GM19023 (cell line): ENCODE results near the gene PNMT.

Source experiments
- ATAC-seq: cut with Tn5 transposase; IDR thresholded peaks from one replicate; pipeline ENCODE4 v1.9.1; 2021; ENCODE audit warnings: mild to moderate bottlenecking, moderate library complexity; ENCODE audit not compliant: unreplicated experiment

Gene PNMT

DNA sequence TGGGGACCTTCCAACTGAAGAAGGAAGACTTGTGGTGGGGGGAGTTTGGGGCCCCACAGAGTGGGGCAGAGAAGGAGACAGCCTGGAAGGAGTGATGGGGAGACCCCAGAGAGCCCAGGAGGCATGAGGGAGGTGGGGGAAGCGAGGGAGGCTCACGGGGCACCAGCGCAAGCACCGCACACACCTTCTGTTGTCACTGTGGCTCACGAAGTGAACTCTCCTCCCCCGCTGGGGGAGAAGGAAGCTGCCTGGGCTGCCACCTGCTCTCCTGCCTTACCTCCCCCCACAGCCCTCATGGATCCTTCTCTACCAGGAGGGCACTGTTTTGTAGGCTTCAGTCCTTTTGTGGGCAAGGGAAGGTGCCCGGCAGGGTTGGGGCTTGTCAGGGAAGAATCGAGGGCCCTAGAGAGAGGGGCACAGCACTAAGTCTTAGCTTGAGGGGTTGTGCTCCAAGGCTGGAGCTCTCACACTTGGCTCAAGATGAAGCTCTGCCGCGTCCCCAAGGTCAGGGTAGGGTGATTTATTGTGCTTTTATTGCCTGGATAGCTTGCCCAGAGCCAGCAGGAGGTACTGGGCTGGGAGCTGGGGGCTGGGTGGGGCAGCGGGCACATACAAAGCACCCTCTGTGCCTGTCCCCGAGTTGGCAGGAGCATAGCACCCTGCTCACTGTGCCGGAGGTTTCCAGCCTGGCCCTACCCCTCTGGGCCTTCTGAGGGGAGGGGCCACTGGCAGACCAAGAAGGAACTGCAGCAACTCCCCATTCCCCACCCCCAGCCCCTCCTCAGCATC is 35.9 kb upstream of the PNMT start:
- no peak for ATAC-seq

GRCh38 chr17:39633570-39634183 is 34.6 kb upstream of the PNMT start:
- ATAC-seq = no peak

DNA sequence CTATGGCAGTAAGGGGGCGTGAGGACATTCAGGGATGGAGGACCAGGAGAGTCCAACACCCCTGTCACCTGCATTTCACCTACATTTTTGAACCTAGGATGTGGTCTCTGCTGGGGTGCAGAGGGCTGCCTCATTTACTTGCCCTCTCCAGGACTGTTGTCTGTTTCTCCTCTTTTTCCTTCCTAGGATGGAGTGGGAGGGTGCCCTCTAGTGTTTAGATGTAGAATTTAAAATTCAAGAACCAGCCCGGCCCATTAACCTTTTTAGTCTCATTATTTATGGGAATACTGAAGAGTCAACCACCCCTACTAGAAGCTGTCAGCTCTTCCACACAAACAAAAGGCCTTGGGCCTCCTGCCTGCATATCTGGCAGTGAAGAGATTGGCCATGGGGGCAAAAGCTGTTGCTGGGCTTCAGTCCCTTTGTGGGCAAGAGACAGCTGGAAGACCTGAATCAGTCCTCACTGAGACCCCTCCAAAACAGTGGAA is 33.8 kb upstream of the PNMT start:
- no peak for ATAC-seq

GRCh38 chr17:39635614-39636176 is 32.6 kb upstream of the PNMT start:
- no peak for ATAC-seq

GRCh38 chr17:39636587-39636926 is 31.7 kb upstream of the PNMT start:
- ATAC-seq = no peak

GRCh38 chr17:39636927-39637736 is 31.1 kb upstream of the PNMT start, which contains the start of gene STARD3:
STARD3 (plus strand) TSS chr17:39637144; CDS start chr17:39653532, 16,388 bp downstream.
- ATAC-seq = peak; percentile 80

- ATAC-seq = no peak
Measured at GRCh38 chr17:39638317-39638716, 29.9 kb upstream of the PNMT start.

- no peak for ATAC-seq
Measured at GRCh38 chr17:39639043-39639442, 29.2 kb upstream of the PNMT start.

- ATAC-seq = no peak
Measured at GRCh38 chr17:39639566-39640458, 28.4 kb upstream of the PNMT start.

- no peak for ATAC-seq
Measured at GRCh38 chr17:39640591-39641031, 27.6 kb upstream of the PNMT start.

- ATAC-seq = no peak
Measured at GRCh38 chr17:39641097-39641496, 27.2 kb upstream of the PNMT start.

GRCh38 chr17:39641883-39642282 is 26.4 kb upstream of the PNMT start:
- ATAC-seq = no peak

GRCh38 chr17:39642291-39643074 is 25.8 kb upstream of the PNMT start:
- ATAC-seq = no peak

DNA sequence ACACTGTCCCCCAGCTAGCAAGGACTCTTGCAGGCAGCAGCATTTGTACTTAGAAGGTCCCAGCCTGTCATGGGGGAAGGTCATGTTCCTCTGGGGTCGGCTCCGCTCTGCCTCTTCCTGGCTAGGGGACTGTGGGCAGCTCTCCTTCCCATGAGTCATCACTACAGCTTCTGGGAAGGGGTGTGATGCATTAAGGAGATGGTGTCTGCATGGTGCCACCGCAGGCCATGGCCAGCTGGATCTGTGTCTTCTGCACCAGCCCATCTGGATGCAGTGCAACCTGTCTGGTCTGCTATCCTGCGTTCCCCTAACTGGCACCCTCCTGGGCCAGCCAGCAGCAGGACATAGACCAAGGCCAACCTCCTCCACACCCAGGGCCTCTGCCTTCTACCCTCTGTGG is 25.0 kb upstream of the PNMT start:
- no peak for ATAC-seq

DNA sequence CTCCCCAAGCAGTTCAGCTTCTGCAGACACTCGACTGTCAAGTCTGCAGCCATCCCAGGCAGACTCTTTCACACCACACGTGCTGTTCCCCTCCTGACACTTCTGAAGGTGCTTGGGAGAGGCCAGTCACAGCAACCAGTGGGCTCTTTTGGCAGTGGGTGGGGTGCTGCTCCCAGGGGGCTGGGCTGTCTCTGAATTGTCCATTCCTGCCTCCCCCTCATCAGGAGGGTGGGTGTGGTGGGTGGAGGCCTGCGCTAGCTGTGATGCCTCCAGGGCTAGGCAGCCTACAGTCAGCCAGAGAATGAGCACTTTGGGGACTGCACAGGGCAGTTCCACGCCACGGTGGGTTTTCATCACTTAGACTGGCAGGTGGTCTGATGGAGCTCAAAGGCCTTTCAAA is 21.0 kb upstream of the PNMT start:
- ATAC-seq = no peak

DNA sequence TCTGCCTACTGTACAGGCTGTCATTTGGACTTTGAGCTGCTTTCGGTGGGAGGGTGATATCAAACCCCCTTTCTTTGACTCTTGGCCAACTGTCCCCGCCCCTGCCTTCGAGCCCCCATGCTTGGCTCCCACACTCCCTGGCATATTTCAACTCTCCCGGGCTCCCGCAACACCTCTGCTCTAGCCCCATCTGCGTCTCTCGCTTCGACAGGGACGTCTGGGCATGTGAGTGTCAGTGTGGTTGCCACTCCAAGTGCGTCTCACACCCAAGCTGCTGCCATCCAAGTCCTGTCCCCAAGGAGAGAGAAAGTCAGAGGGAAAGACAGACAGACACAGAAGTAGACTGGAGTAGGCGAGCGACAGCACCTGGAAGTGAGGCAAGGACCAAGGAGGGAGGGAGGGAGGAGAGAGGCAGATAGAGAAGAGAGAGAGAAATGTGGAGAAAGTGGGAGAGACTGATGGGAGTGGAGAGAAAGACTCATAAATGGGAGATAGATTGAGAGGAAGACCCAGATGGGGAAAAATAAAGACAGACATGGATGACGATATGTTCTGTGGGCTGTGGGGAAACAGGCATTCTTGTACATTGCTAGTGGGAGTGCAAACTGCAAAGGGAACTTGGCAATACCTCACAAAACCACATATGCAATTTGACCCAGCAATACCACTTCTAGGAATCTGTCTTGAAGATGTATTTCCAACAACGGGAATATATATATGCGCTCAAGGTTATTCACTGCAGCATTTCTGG is 19.5 kb upstream of the PNMT start:
- ATAC-seq = no peak

DNA sequence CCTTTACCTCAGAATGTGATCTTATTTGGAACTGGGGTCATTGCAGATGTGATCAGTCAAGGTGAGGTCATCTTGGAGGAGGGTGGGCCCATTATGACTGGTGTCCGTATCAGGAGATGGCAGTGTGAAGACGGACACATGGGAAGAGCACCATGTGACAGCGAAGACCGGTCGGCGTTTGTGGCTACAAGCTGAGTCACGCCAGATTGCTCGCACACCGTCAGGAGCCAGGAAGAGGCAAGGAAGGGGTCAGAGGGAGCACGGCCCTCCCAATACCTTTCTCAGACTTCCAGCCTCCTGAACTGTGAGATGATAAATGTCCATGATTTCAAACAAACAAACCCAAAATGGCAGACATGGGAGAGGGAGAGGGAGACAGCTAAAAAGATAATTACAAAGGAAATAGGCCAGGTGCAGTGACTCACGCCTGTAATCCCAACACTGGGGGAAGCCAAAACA is 18.1 kb upstream of the PNMT start:
- no peak for ATAC-seq

- no peak for ATAC-seq
Measured at GRCh38 chr17:39651923-39652586, 16.2 kb upstream of the PNMT start.
